Astrocyte (in vitro differentiated cells and primary cell): ENCODE results near the gene TOM1L1. TPM values are rescaled to one million over a fixed set of nuclear protein-coding genes. Genes with fewer than 3 reads are reported as not detected.

Source experiments
- DNase-seq: peaks from one replicate; pipeline ENCODE4 v3.0.0-alpha.2; 2010; ENCODE audit warnings: low read depth
- FAIRE-seq: peaks from 2 replicates; lab custom pipeline; 2011; peaks lifted over from hg19 to GRCh38; lab: Jason Lieb, UNC
- H2AFZ ChIP-seq: 2 replicates; pipeline ENCODE4 v1.6.0; 2012; ENCODE audit warnings: low read depth, low read length, inconsistent platforms
- H3K27ac ChIP-seq: 2 replicates; pipeline ENCODE4 v1.5.1; 2011; ENCODE audit warnings: low read depth, low read length, inconsistent platforms
- H3K27me3 ChIP-seq: 2 replicates; pipeline ENCODE4 v1.6.0; 2011; ENCODE audit warnings: low read length, inconsistent platforms; ENCODE audit not compliant: insufficient read depth
- H3K36me3 ChIP-seq: 2 replicates; pipeline ENCODE4 v1.5.1; 2011; ENCODE audit warnings: low read length, inconsistent platforms; ENCODE audit not compliant: insufficient read depth
- H3K4me1 ChIP-seq: 2 replicates; pipeline ENCODE4 v1.5.1; 2011; ENCODE audit warnings: low read length, inconsistent platforms; ENCODE audit not compliant: insufficient read depth
- H3K4me2 ChIP-seq: 2 replicates; pipeline ENCODE4 v1.6.0; 2012; ENCODE audit warnings: low read length, inconsistent platforms
- H3K4me3 ChIP-seq: 2 replicates; pipeline ENCODE4 v1.5.1; 2011; ENCODE audit warnings: low read depth, mild to moderate bottlenecking, low read length, inconsistent platforms; ENCODE audit not compliant: insufficient read depth
- H3K79me2 ChIP-seq: 2 replicates; pipeline ENCODE4 v1.6.0; 2012; ENCODE audit warnings: mild to moderate bottlenecking, low read length, inconsistent platforms; ENCODE audit not compliant: insufficient read depth
- H3K9ac ChIP-seq: 2 replicates; pipeline ENCODE4 v1.6.0; 2012; ENCODE audit warnings: mild to moderate bottlenecking, low read length, inconsistent platforms
- H3K9me3 ChIP-seq: 2 replicates; pipeline ENCODE4 v1.5.1; 2012; ENCODE audit warnings: low read depth, mild to moderate bottlenecking, low read length, inconsistent platforms; ENCODE audit not compliant: insufficient read depth
- H4K20me1 ChIP-seq: 2 replicates; pipeline ENCODE4 v1.6.0; 2012; ENCODE audit warnings: low read length, inconsistent platforms; ENCODE audit not compliant: insufficient read depth
- H3K27ac Mint-ChIP-seq: one replicate; pipeline ENCODE4 v1.8.0; 2021; ENCODE audit warnings: mild to moderate bottlenecking, mixed read lengths; ENCODE audit not compliant: unreplicated experiment
- H3K27me3 Mint-ChIP-seq: one replicate; pipeline ENCODE4 v1.8.0; 2021; ENCODE audit warnings: low read depth, mixed read lengths; ENCODE audit not compliant: unreplicated experiment
- H3K36me3 Mint-ChIP-seq: one replicate; pipeline ENCODE4 v1.8.0; 2021; ENCODE audit warnings: low read depth, mixed read lengths; ENCODE audit not compliant: unreplicated experiment
- H3K4me1 Mint-ChIP-seq: one replicate; pipeline ENCODE4 v1.8.0; 2021; ENCODE audit warnings: low read depth, mixed read lengths; ENCODE audit not compliant: unreplicated experiment
- H3K4me3 Mint-ChIP-seq: one replicate; pipeline ENCODE4 v1.8.0; 2021; ENCODE audit warnings: mild to moderate bottlenecking, moderate library complexity, mixed read lengths; ENCODE audit not compliant: unreplicated experiment
- H3K9me3 Mint-ChIP-seq: one replicate; pipeline ENCODE4 v1.8.0; 2021; ENCODE audit warnings: mild to moderate bottlenecking, mixed read lengths; ENCODE audit not compliant: unreplicated experiment
- CTCF ChIP-seq: IDR thresholded peaks from 2 replicates; pipeline ENCODE4 v1.5.1; 2011; ENCODE audit warnings: low read depth, mild to moderate bottlenecking, inconsistent platforms, low read length, moderate library complexity; ENCODE audit not compliant: insufficient read depth
- EZH2 ChIP-seq: IDR thresholded peaks from 2 replicates; pipeline ENCODE4 v1.6.1; 2012; ENCODE audit warnings: mild to moderate bottlenecking, low read length, inconsistent platforms; ENCODE audit not compliant: insufficient read depth
- total RNA-seq: library from RNA; stranded (reverse); gene quantifications from 2 replicates; pipeline ENCODE4 v1.2.1, GENCODE V29; 2021

The TOM1L1 gene
- total RNA-seq, 1 donor from 2014 or later, result 27.1 TPM

- Mint-ChIP-seq H3K36me3 (no peaks in the 10 kb centered on the region), H3K27ac (no peak overlapping the region), H3K27me3 (no peaks in the 10 kb centered on the region), H3K4me1 (peaks cover 5% of the 10 kb centered on the region), H3K4me3 (no peak overlapping the region), H3K9me3 (peaks cover 3% of the 10 kb centered on the region)
- no peaks in the 10 kb centered on the region for H3K4me1 ChIP-seq
- DNase-seq (no peak), FAIRE-seq (no peak)
- no peak overlapping the region for H3K27ac ChIP-seq
- TF ChIP-seq CTCF (no peak), EZH2 (no peak)
- no peaks in the 10 kb centered on the region for H3K27me3 ChIP-seq
- H3K4me3 ChIP-seq, result no peak overlapping the region
- no peak overlapping the region for H3K9ac ChIP-seq
- H4K20me1 ChIP-seq, result no peaks in the 10 kb centered on the region
- no peak overlapping the region for H2AFZ ChIP-seq
- no peaks in the 10 kb centered on the region for H3K9me3 ChIP-seq
- no peak overlapping the region for H3K4me2 ChIP-seq
- H3K79me2 ChIP-seq, result no peaks in the 10 kb centered on the region
- H3K36me3 ChIP-seq, result no peaks in the 10 kb centered on the region
Observed at GRCh38 chr17:54864070-54864469, 36.6 kb upstream of the TOM1L1 start.

GRCh38 chr17:54864636-54865356 is 35.9 kb upstream of the TOM1L1 start:
- H4K20me1 ChIP-seq, result no peaks in the 10 kb centered on the region
- H3K27me3 ChIP-seq, result no peaks in the 10 kb centered on the region
- FAIRE-seq (no peak), DNase-seq (no peak)
- no peak overlapping the region for H2AFZ ChIP-seq
- no peaks in the 10 kb centered on the region for H3K4me1 ChIP-seq
- Mint-ChIP-seq H3K27ac (no peak overlapping the region), H3K36me3 (no peaks in the 10 kb centered on the region), H3K4me3 (no peak overlapping the region), H3K27me3 (no peaks in the 10 kb centered on the region), H3K9me3 (peaks cover 3% of the 10 kb centered on the region), H3K4me1 (peaks cover 5% of the 10 kb centered on the region)
- no peaks in the 10 kb centered on the region for H3K36me3 ChIP-seq
- no peak overlapping the region for H3K9ac ChIP-seq
- H3K79me2 ChIP-seq, result no peaks in the 10 kb centered on the region
- no peak for TF ChIP-seq CTCF
- TF ChIP-seq EZH2, result no peak
- H3K4me3 ChIP-seq, result no peak overlapping the region
- no peak overlapping the region for H3K4me2 ChIP-seq
- no peaks in the 10 kb centered on the region for H3K9me3 ChIP-seq
- no peak overlapping the region for H3K27ac ChIP-seq

GRCh38 chr17:54867634-54868033 is 33.0 kb upstream of the TOM1L1 start:
- H3K27ac Mint-ChIP-seq, result no peak overlapping the region

More at GRCh38 chr17:54867634-54868033, 33.0 kb upstream of the TOM1L1 start:
- no peak for FAIRE-seq
- H3K9ac ChIP-seq, result no peak overlapping the region
- H4K20me1 ChIP-seq, result no peaks in the 10 kb centered on the region
- Mint-ChIP-seq H3K4me3 (no peak overlapping the region), H3K27me3 (no peaks in the 10 kb centered on the region), H3K9me3 (no peaks in the 10 kb centered on the region), H3K36me3 (no peaks in the 10 kb centered on the region), H3K4me1 (peaks cover 16% of the 10 kb centered on the region)
- TF ChIP-seq EZH2, result no peak
- TF ChIP-seq CTCF, result no peak
- no peaks in the 10 kb centered on the region for H3K36me3 ChIP-seq
- no peaks in the 10 kb centered on the region for H3K9me3 ChIP-seq
- H3K4me2 ChIP-seq, result no peak overlapping the region
- no peaks in the 10 kb centered on the region for H3K4me1 ChIP-seq
- no peak overlapping the region for H3K4me3 ChIP-seq
- no peaks in the 10 kb centered on the region for H3K27me3 ChIP-seq
- no peak overlapping the region for H2AFZ ChIP-seq
- H3K27ac ChIP-seq, result no peak overlapping the region
- no peaks in the 10 kb centered on the region for H3K79me2 ChIP-seq
- no peak for DNase-seq
